GM19452 (cell line): ENCODE measurements around the gene AHSG.

Experiments
- ATAC-seq: cut with Tn5 transposase; IDR thresholded peaks from one replicate; pipeline ENCODE4 v1.9.1; 2021; ENCODE audit not compliant: unreplicated experiment

Gene AHSG

GRCh38 chr3:186637686-186638085 is 24.8 kb downstream of the AHSG start:
- no peak for ATAC-seq

GRCh38 chr3:186638259-186638658 is 25.4 kb downstream of the AHSG start:
- ATAC-seq = no peak

- ATAC-seq = no peak
Observed at GRCh38 chr3:186639778-186640472, 27.1 kb downstream of the AHSG start, which contains the start of gene FETUB. Gene FETUB, plus strand, starts transcription at chr3:186640399. Its CDS starts 62 bp downstream, at chr3:186640461.

GRCh38 chr3:186640473-186640818 is 27.6 kb downstream of the AHSG start:
- ATAC-seq = no peak

- no peak for ATAC-seq
Observed at GRCh38 chr3:186640929-186641328, 28.1 kb downstream of the AHSG start.

- ATAC-seq = no peak
Observed at GRCh38 chr3:186642014-186642413, 29.2 kb downstream of the AHSG start.

DNA sequence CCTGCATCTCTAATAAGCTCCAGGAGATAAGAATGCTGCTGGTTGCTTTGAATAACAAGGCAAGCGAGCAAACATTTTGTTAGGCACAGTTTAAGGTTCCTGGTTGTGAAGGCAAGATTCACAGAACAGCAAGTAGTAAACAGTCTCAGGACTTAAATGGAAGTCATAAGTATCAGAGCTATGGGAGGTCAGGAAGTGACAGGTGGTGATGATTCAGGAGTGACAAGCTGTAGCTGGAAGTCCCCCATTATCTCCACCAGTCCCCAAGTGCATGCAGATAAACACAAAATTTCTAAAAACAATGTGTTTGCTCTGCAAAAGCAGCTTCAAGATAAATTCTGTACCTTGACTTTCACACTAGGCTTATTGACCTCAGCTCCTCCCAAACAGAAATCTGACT is 30.6 kb downstream of the AHSG start:
- no peak for ATAC-seq

DNA sequence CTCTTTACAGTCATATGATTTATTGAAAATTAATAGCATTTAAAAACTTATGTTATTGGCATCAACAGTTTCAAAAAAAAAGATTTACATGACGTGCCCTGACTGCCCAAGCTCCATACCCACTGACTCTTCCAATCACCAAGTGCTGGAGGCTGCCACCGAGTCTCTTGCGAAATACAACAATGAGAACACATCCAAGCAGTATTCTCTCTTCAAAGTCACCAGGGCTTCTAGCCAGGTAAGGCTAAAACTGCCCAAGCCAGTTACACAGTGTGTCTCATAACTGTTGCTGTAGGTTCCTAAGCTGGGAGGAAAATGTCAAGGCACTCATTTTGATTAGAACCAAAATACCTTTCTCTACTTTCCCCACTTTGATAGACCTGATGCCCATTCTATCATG is 31.8 kb downstream of the AHSG start:
- no peak for ATAC-seq

GRCh38 chr3:186646106-186646505 is 33.2 kb downstream of the AHSG start:
- no peak for ATAC-seq

GRCh38 chr3:186646841-186647240 is 34.0 kb downstream of the AHSG start:
- ATAC-seq = no peak

GRCh38 chr3:186648851-186649250 is 36.0 kb downstream of the AHSG start:
- no peak for ATAC-seq

DNA sequence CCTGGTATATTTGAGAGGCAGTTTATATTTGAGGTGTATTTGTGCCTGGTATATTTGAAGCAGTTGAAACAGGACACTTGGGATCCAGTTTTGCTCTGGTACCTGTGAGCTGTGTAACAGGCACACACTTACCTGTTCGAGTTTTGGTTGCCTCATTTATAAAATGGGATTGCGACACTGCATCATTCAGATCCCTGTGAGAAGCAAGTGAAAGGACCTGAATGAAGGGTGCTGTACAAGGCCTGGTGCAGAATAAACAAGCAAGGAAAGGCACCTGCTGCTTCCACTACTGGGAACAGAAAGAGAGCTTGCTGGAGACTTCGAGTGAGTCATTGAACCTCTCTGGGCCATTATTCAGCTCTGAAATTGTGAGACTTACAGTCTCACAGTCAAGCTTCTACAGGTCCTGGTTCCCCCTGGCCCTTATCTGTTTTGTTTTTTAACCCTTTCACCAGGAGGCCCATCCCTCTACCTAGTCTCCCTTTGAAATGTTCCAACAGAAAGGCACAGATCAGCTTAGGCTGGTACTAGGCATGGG is 38.9 kb downstream of the AHSG start:
- no peak for ATAC-seq

DNA sequence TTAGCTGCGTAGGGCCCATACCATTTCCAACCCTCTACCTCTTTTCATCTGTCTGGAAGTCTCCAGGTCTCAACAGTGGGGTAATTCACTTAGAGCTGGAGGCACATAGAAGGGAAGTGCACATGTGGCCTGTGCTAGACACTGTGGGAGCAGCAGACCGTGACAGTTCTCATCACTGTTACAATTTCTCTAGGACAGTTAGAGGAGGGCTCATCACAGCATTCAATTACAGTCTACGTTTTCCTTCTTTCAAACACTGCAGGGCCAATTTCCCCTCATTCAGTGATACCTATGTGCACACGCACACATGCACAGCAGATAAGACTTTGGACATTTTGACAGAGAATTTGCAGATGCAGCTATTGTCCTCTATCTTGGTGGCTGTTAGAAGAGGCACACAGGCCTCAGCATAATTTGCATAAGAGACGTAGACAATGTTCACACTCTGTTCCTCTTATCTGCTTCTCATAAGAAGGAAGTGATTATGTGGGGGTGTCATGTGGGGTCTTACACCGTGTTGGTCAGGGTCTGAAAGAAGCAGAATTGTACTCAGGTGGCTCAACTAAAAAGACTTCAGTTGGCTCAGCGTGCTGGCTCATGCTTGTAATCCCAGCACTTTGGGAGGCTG is 40.3 kb downstream of the AHSG start:
- ATAC-seq = peak; percentile 99

- ATAC-seq = no peak
Observed at GRCh38 chr3:186653984-186654383, 41.1 kb downstream of the AHSG start.

DNA sequence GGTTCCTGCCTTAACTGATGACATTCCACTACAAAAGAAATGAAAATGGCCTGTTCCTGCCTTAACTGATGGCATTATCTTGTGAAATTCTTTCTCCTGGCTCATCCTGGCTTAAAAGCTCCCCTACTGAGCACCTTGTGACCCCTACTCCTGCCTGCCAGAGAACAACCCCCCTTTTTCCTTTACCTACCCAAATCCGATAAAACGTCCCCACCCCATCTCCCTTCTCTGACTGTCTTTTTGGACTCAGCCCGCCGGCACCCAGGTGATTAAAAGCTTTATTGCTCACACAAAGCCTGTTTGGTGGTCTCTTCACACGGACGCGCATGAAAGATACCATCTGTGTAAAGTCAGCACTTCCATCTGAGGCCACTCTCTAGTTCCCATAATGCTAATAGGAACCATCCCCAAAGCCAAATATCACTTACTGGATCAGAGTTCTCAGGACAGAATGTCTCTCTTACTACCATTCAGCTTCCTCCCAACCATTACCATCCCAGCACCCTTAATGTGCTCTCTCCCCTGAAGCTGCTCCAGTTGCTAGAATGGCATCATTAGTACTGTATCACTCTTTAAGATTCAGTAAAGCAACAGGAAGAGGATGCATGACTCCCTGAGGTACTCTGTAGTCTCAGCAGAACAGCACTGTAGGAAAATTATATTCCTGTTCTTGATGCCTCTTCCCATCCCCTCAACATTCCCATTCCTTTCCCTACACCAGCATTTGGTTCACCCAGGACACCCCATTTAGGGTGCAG is 50.7 kb downstream of the AHSG start:
- ATAC-seq = no peak

GRCh38 chr3:186664119-186664495 is 51.2 kb downstream of the AHSG start:
- no peak for ATAC-seq

GRCh38 chr3:186664506-186664905 is 51.6 kb downstream of the AHSG start:
- no peak for ATAC-seq

GRCh38 chr3:186665625-186666188 is 52.8 kb downstream of the AHSG start, which contains the start of gene HRG:
Gene HRG, plus strand, starts transcription at chr3:186666014. Its CDS starts 18 bp downstream, at chr3:186666032.
- no peak for ATAC-seq

DNA sequence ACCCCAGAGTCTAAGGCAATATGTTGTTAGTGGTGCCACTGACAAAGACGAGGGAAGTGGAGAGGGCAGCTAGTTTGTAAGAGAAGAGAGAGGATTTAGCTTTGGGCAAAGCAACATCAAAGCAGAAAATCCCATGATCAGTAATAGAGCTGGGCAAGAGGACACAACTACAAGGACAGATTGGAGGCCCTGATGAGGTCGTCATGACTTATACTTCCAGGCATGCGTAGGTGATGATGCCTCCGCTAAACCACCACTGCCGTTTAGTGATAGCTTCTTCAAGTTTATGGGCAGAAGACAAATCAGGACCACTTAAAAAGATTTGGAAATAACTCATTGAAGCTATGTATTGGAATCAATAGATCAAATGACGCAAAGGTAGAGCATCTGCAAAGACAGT is 55.6 kb downstream of the AHSG start:
- no peak for ATAC-seq

- no peak for ATAC-seq
Observed at GRCh38 chr3:186669378-186670084, 56.7 kb downstream of the AHSG start.

GRCh38 chr3:186670155-186670554 is 57.3 kb downstream of the AHSG start:
- ATAC-seq = no peak
